ENCODE measurements around the gene GLT6D1. TPM values are rescaled to one million over a fixed set of nuclear protein-coding genes. Genes with fewer than 3 reads are reported as not detected.

The GLT6D1 gene
- total and polyA plus RNA-seq, 4 donors = not detected

DNA sequence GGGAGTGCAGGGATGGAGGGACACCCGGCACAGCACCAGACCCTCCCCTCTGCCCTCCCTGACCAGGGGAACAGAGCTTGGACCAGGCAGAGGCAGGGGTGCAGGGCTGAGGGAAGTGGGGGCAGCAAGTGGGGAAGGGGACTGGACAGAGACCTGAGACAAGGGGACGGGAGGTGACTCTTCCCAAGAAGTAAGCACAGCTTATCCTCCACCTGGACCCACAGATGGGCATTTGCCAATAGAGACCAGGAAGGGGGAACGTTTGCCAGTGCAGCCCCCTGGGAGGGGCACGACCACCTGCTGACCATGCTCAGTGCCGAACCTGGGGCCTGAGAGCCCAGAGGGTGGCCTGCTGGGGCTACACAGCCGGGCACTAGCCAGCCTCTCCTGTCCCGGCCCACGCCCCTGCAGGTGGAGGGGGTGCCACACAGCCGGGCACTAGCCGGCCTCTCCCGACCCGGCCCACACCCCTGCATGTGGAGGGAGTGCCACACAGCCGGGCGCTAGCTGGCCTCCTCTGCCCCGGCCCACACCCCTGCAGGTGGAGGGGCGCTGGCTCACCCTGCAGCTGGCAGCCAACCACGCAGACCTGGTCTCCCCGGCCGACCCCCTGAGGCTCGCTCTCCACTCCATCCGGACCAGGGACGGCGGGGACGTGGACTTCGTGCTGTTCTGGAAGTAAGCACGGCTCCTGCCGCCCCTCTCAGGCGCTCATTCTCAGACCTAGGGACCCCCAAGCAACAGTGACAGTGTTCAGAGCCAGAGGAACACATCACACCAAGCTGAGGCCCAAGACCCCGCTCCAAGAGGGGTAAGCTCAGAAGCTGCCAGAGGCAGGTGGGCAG lies 24.3 kb downstream of the GLT6D1 start:
- Histone ChIP-seq H3K4me3 (ENCODE audit: low read length in 2 of 2) (no peak overlapping the region), H3K36me3 (ENCODE audit: control insufficient read depth in 1 of 2, insufficient read depth in 2 of 2, low read length in 1 of 2) (no peaks in the 10 kb centered on the region), H3K27ac (ENCODE audit: low read depth in 1 of 2, low read length in 2 of 2) (no peak overlapping the region), H3K9me3 (ENCODE audit: control insufficient read depth, low read length) (no peaks in the 10 kb centered on the region), H3K4me1 (ENCODE audit: control insufficient read depth in 1 of 2, insufficient read depth in 2 of 2, low read length in 2 of 2) (no peaks in the 10 kb centered on the region), H3K27me3 (ENCODE audit: control insufficient read depth in 1 of 2, insufficient read depth in 2 of 2, low read length in 1 of 2) (no peaks in the 10 kb centered on the region)
- intact Hi-C loops (cut with DNase I) = no loop called here
- DNase-seq = no peak
- no peak for ATAC-seq (ENCODE audit: low FRiP score)
- WGBS, 2 donors = 78 to 80% methylated on average over 29 of the region's 29 CpGs

- H3K9me3 ChIP-seq (ENCODE audit: control insufficient read depth, low read length) = no peaks in the 10 kb centered on the region
- no peaks in the 10 kb centered on the region for H3K36me3 ChIP-seq (ENCODE audit: control insufficient read depth in 1 of 2, insufficient read depth in 2 of 2, low read length in 1 of 2)
- no peaks in the 10 kb centered on the region for H3K4me1 ChIP-seq (ENCODE audit: control insufficient read depth in 1 of 2, insufficient read depth in 2 of 2, low read length in 2 of 2)
- H3K27ac ChIP-seq (ENCODE audit: low read depth in 1 of 2, low read length in 2 of 2) = no peak overlapping the region
- 75 to 78% methylated on average over 34 of the region's 34 CpGs for WGBS, 2 donors
- no peak overlapping the region for H3K4me3 ChIP-seq (ENCODE audit: low read length in 2 of 2)
- no peaks in the 10 kb centered on the region for H3K27me3 ChIP-seq (ENCODE audit: control insufficient read depth in 1 of 2, insufficient read depth in 2 of 2, low read length in 1 of 2)
- DNase-seq (no peak), ATAC-seq (ENCODE audit: low FRiP score) (no peak)
- intact Hi-C loops (cut with DNase I) = no loop called here
Observed at GRCh38 chr9:135613946-135614805, 25.2 kb downstream of the GLT6D1 start.

- intact Hi-C loops (cut with DNase I) = no loop called here
- Histone ChIP-seq H3K27me3 (ENCODE audit: control insufficient read depth in 1 of 2, insufficient read depth in 2 of 2, low read length in 1 of 2) (no peaks in the 10 kb centered on the region), H3K27ac (ENCODE audit: low read depth in 1 of 2, low read length in 2 of 2) (no peak overlapping the region), H3K4me3 (ENCODE audit: low read length in 2 of 2) (no peak overlapping the region), H3K9me3 (ENCODE audit: control insufficient read depth, low read length) (no peaks in the 10 kb centered on the region), H3K4me1 (ENCODE audit: control insufficient read depth in 1 of 2, insufficient read depth in 2 of 2, low read length in 2 of 2) (no peaks in the 10 kb centered on the region), H3K36me3 (ENCODE audit: control insufficient read depth in 1 of 2, insufficient read depth in 2 of 2, low read length in 1 of 2) (no peaks in the 10 kb centered on the region)
- DNase-seq = no peak
- WGBS, 2 donors = 77 to 85% methylated on average over 22 to 24 of the region's 24 CpGs
- no peak for ATAC-seq (ENCODE audit: low FRiP score)
Observed at GRCh38 chr9:135612981-135613910, 26.1 kb downstream of the GLT6D1 start.

DNA sequence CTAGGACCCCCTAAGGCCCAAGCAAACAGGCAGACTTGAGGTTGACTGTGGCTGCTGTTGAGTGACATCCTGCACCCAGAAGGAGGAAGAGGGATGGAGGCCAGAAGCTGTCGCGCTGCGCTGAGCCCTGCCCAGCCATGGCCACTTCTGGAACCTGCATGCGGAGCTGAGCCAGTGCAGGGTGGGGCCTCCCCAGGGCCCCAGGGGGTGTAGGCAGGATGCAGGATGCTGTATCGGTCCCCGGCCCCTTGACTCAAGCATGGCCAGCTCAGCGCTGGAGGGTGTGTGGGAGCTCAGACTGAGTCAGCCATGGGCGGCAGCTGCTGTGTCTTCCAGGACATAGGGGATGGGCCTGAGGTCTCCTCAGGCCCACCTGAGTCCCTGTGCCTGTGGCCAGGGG lies 26.9 kb downstream of the GLT6D1 start:
- H3K27ac ChIP-seq (ENCODE audit: low read depth in 1 of 2, low read length in 2 of 2) = no peak overlapping the region
- intact Hi-C loops (cut with DNase I) = no loop called here
- DNase-seq (no peak), ATAC-seq (ENCODE audit: low FRiP score) (no peak)
- no peaks in the 10 kb centered on the region for H3K4me1 ChIP-seq (ENCODE audit: control insufficient read depth in 1 of 2, insufficient read depth in 2 of 2, low read length in 2 of 2)
- no peaks in the 10 kb centered on the region for H3K9me3 ChIP-seq (ENCODE audit: control insufficient read depth, low read length)
- no peak overlapping the region for H3K4me3 ChIP-seq (ENCODE audit: low read length in 2 of 2)
- H3K36me3 ChIP-seq (ENCODE audit: control insufficient read depth in 1 of 2, insufficient read depth in 2 of 2, low read length in 1 of 2) = no peaks in the 10 kb centered on the region
- H3K27me3 ChIP-seq (ENCODE audit: control insufficient read depth in 1 of 2, insufficient read depth in 2 of 2, low read length in 1 of 2) = no peaks in the 10 kb centered on the region
- 90 to 93% methylated on average over 8 of the region's 8 CpGs for WGBS, 2 donors

DNA sequence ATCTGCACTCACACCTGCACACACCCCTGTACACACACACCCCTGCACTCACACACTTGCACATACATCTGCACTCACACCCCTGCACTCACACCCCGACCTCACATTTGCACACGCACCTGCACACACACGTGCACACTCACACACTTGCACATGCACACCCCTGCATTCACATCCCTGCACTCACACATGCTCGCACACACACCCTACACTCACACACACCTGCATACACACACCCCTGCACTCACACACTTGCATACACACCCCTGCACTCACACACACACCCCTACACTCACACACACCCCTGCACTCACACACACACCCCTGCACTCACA lies 27.5 kb downstream of the GLT6D1 start:
- DNase-seq (no peak), ATAC-seq (ENCODE audit: low FRiP score) (no peak)
- H3K36me3 ChIP-seq (ENCODE audit: control insufficient read depth in 1 of 2, insufficient read depth in 2 of 2, low read length in 1 of 2) = no peaks in the 10 kb centered on the region
- 15 to 29% methylated on average over 4 of the region's 4 CpGs for WGBS, 2 donors
- no peak overlapping the region for H3K4me3 ChIP-seq (ENCODE audit: low read length in 2 of 2)
- no peaks in the 10 kb centered on the region for H3K27me3 ChIP-seq (ENCODE audit: control insufficient read depth in 1 of 2, insufficient read depth in 2 of 2, low read length in 1 of 2)
- no peak overlapping the region for H3K27ac ChIP-seq (ENCODE audit: low read depth in 1 of 2, low read length in 2 of 2)
- H3K4me1 ChIP-seq (ENCODE audit: control insufficient read depth in 1 of 2, insufficient read depth in 2 of 2, low read length in 2 of 2) = no peaks in the 10 kb centered on the region
- H3K9me3 ChIP-seq (ENCODE audit: control insufficient read depth, low read length) = no peaks in the 10 kb centered on the region
- intact Hi-C loops (cut with DNase I) = no loop called here

- no peaks in the 10 kb centered on the region for H3K27me3 ChIP-seq (ENCODE audit: control insufficient read depth in 1 of 2, insufficient read depth in 2 of 2, low read length in 1 of 2)
- no peaks in the 10 kb centered on the region for H3K4me1 ChIP-seq (ENCODE audit: control insufficient read depth in 1 of 2, insufficient read depth in 2 of 2, low read length in 2 of 2)
- no peaks in the 10 kb centered on the region for H3K36me3 ChIP-seq (ENCODE audit: control insufficient read depth in 1 of 2, insufficient read depth in 2 of 2, low read length in 1 of 2)
- no peak overlapping the region for H3K4me3 ChIP-seq (ENCODE audit: low read length in 2 of 2)
- WGBS, 2 donors = 84 to 89% methylated on average over 7 of the region's 7 CpGs
- ATAC-seq (ENCODE audit: low FRiP score) (no peak), DNase-seq (no peak)
- H3K27ac ChIP-seq (ENCODE audit: low read depth in 1 of 2, low read length in 2 of 2) = no peak overlapping the region
- intact Hi-C loops (cut with DNase I) = no loop called here
- H3K9me3 ChIP-seq (ENCODE audit: control insufficient read depth, low read length) = no peaks in the 10 kb centered on the region
Observed at GRCh38 chr9:135611142-135611874, 28.0 kb downstream of the GLT6D1 start.

- WGBS, 2 donors = 84% methylated on average over 13 of the region's 13 CpGs
- Histone ChIP-seq H3K9me3 (ENCODE audit: control insufficient read depth, low read length) (no peaks in the 10 kb centered on the region), H3K36me3 (ENCODE audit: control insufficient read depth in 1 of 2, insufficient read depth in 2 of 2, low read length in 1 of 2) (no peaks in the 10 kb centered on the region), H3K4me1 (ENCODE audit: control insufficient read depth in 1 of 2, insufficient read depth in 2 of 2, low read length in 2 of 2) (no peaks in the 10 kb centered on the region), H3K4me3 (ENCODE audit: low read length in 2 of 2) (no peak overlapping the region), H3K27ac (ENCODE audit: low read depth in 1 of 2, low read length in 2 of 2) (no peak overlapping the region), H3K27me3 (ENCODE audit: control insufficient read depth in 1 of 2, insufficient read depth in 2 of 2, low read length in 1 of 2) (no peaks in the 10 kb centered on the region)
- ATAC-seq (ENCODE audit: low FRiP score) = no peak
- intact Hi-C loops (cut with DNase I) = no loop called here
- peak in 1 of 2 donors; percentile 63 for DNase-seq
Observed at GRCh38 chr9:135610290-135611141, 28.8 kb downstream of the GLT6D1 start.
